Effector CD8-positive, alpha-beta T cell (primary cell): Measurements from ENCODE around the gene IFNGR1.

Source experiments
- DNase-seq: peaks from one replicate; lab custom pipeline; 2025; lab: John Stamatoyannopoulos, UW

Gene IFNGR1

GRCh38 chr6:137175868-137176245 is 43.3 kb downstream of the IFNGR1 start:
- no peak for DNase-seq

- DNase-seq, result no peak
These were observed 43.9 kb downstream of the IFNGR1 start for GRCh38 chr6:137175157-137175867.

- DNase-seq, result no peak
These were observed 45.7 kb downstream of the IFNGR1 start, which contains the start of gene IL22RA2 for GRCh38 chr6:137173501-137173900. Gene IL22RA2 (minus strand): TSS chr6:137173644. CDS start chr6:137161749, 11,895 bp downstream.

GRCh38 chr6:137172734-137173431 is 46.3 kb downstream of the IFNGR1 start:
- no peak for DNase-seq

GRCh38 chr6:137171824-137172733 is 47.1 kb downstream of the IFNGR1 start:
- no peak for DNase-seq

- no peak for DNase-seq
These were observed 48.2 kb downstream of the IFNGR1 start for GRCh38 chr6:137171053-137171374.

- DNase-seq, result no peak
These were observed 48.7 kb downstream of the IFNGR1 start for GRCh38 chr6:137170266-137171052.

GRCh38 chr6:137167702-137168377 is 51.3 kb downstream of the IFNGR1 start:
- DNase-seq, result no peak

- DNase-seq, result no peak
These were observed 52.7 kb downstream of the IFNGR1 start for GRCh38 chr6:137166247-137167098.

- DNase-seq, result no peak
These were observed 53.6 kb downstream of the IFNGR1 start for GRCh38 chr6:137165375-137166246.

- DNase-seq, result no peak
These were observed 55.4 kb downstream of the IFNGR1 start for GRCh38 chr6:137163732-137164318.

GRCh38 chr6:137162692-137163306 is 56.4 kb downstream of the IFNGR1 start:
- DNase-seq, result no peak

GRCh38 chr6:137161949-137162348 is 57.2 kb downstream of the IFNGR1 start:
- no peak for DNase-seq

GRCh38 chr6:137160763-137161162 is 58.4 kb downstream of the IFNGR1 start:
- no peak for DNase-seq

- DNase-seq, result no peak
These were observed 59.3 kb downstream of the IFNGR1 start for GRCh38 chr6:137159912-137160311.

GRCh38 chr6:137157601-137158000 is 61.6 kb downstream of the IFNGR1 start:
- no peak for DNase-seq

GRCh38 chr6:137156650-137157049 is 62.5 kb downstream of the IFNGR1 start:
- DNase-seq, result no peak

- DNase-seq, result no peak
These were observed 63.4 kb downstream of the IFNGR1 start for GRCh38 chr6:137155830-137156229.
